A549 (cell line): ENCODE results near the gene NFILZ.

Experiments
- CHD2 ChIP-seq: fragments of 150-350 bp; IDR thresholded peaks from 2 replicates; pipeline ENCODE4 v1.6.1; 2014; ENCODE audit warnings: low read length; ENCODE audit not compliant: partially characterized antibody
- EP300 ChIP-seq, 2 experiments: fragments of >200 bp; sonication (Bioruptor Twin); formaldehyde crosslinking; IDR thresholded peaks; 2 replicates in 1 of 2; 3 replicates in 1 of 2; pipeline ENCODE4 v1.6.1; 2016 to 2017
- FOSL2 ChIP-seq, 2 experiments: fragments of 450-650 bp in 1 of 2; fragments of >200 bp in 1 of 2; sonication (Bioruptor Twin) in 1 of 2; formaldehyde crosslinking; IDR thresholded peaks; 2 replicates each; pipeline versions ENCODE4 v1.5.0 to v1.6.1; 2016 to 2020; ENCODE audit warnings: mild to moderate bottlenecking in 1 of 2, moderate library complexity in 1 of 2
- HDAC2 ChIP-seq: fragments of 200-600 bp; sonication (generic); IDR thresholded peaks from 2 replicates; pipeline ENCODE4 v1.6.1; 2016
- PHF8 ChIP-seq: fragments of 200-600 bp; sonication (generic); IDR thresholded peaks from 2 replicates; pipeline ENCODE4 v1.6.1; 2016; ENCODE audit warnings: low read depth, mild to moderate bottlenecking, antibody characterized with exemption, moderate library complexity, borderline replicate concordance
- POLR2A ChIP-seq: IDR thresholded peaks from 2 replicates; pipeline ENCODE4 v1.6.1; 2012; ENCODE audit warnings: mild to moderate bottlenecking, low read length
- RNF2 ChIP-seq: fragments of 200-600 bp; sonication (generic); IDR thresholded peaks from 2 replicates; pipeline ENCODE4 v1.6.1; 2016; ENCODE audit warnings: low read depth, mild to moderate bottlenecking, antibody characterized with exemption, moderate library complexity, borderline replicate concordance
- TFCP2L1 ChIP-seq: fragments of 250-450 bp; sonication (Bioruptor Pico); IDR thresholded peaks from 2 replicates; pipeline ENCODE4 v1.5.0; 2021; ENCODE audit warnings: mild to moderate bottlenecking
- TF ChIP-seq, protein P1 (sequence below): fragments of >200 bp; sonication (Bioruptor Twin); formaldehyde crosslinking; IDR thresholded peaks from 3 replicates; pipeline ENCODE4 v1.5.1; 2016
- TF ChIP-seq, protein P2 (sequence below): fragments of 200-600 bp; sonication (generic); IDR thresholded peaks from 2 replicates; pipeline ENCODE4 v1.6.1; 2016; ENCODE audit warnings: antibody characterized with exemption, mild to moderate bottlenecking, moderate library complexity
- TF ChIP-seq, protein P3 (sequence below): fragments of 250-450 bp; sonication (Bioruptor Pico); IDR thresholded peaks from 2 replicates; pipeline ENCODE4 v1.5.0; 2021; ENCODE audit warnings: mild to moderate bottlenecking, moderate library complexity, borderline replicate concordance
- TF ChIP-seq, protein P4 (sequence below): IDR thresholded peaks from 2 replicates; pipeline ENCODE4 v1.6.1; 2012

DNA sequence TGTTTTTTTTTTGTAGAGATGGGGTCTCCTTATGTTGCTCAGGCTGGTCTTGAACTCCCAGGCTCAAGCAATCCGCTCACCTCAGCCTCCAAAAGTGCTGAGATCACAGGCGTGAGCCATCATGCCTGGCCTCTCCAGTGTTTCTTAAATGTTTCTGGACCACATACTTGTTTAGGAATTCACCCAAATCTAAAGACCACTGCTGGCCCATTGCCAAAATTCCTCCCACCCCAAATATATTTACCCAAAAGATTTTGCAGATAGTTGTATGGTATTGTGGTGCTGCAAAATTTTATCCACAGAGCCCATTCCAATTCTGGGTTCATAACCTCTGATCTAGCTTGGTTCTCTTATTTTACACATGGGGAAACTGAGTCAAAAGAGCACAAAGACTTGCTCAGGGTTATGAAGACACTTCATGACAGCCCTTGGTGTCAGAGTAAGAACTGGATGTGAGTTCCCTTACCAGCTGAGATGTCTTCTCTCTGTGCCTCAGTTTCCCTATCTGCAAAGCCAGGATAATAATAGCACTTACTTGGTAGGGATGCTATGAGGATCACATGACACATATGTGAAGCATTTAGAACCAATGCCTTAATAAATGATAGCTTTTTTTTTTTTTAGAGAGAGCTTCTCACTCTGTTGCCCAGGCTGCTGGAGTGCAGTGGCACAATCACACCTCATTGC, 10.9 kb downstream of the NFILZ start:
- no peak for TF ChIP-seq HDAC2
- no peak for TF ChIP-seq PHF8
- TF ChIP-seq, protein P1, sequence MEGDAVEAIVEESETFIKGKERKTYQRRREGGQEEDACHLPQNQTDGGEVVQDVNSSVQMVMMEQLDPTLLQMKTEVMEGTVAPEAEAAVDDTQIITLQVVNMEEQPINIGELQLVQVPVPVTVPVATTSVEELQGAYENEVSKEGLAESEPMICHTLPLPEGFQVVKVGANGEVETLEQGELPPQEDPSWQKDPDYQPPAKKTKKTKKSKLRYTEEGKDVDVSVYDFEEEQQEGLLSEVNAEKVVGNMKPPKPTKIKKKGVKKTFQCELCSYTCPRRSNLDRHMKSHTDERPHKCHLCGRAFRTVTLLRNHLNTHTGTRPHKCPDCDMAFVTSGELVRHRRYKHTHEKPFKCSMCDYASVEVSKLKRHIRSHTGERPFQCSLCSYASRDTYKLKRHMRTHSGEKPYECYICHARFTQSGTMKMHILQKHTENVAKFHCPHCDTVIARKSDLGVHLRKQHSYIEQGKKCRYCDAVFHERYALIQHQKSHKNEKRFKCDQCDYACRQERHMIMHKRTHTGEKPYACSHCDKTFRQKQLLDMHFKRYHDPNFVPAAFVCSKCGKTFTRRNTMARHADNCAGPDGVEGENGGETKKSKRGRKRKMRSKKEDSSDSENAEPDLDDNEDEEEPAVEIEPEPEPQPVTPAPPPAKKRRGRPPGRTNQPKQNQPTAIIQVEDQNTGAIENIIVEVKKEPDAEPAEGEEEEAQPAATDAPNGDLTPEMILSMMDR: no peak
- no peak for TF ChIP-seq RNF2
- TF ChIP-seq POLR2A: no peak
- TF ChIP-seq, protein P2, sequence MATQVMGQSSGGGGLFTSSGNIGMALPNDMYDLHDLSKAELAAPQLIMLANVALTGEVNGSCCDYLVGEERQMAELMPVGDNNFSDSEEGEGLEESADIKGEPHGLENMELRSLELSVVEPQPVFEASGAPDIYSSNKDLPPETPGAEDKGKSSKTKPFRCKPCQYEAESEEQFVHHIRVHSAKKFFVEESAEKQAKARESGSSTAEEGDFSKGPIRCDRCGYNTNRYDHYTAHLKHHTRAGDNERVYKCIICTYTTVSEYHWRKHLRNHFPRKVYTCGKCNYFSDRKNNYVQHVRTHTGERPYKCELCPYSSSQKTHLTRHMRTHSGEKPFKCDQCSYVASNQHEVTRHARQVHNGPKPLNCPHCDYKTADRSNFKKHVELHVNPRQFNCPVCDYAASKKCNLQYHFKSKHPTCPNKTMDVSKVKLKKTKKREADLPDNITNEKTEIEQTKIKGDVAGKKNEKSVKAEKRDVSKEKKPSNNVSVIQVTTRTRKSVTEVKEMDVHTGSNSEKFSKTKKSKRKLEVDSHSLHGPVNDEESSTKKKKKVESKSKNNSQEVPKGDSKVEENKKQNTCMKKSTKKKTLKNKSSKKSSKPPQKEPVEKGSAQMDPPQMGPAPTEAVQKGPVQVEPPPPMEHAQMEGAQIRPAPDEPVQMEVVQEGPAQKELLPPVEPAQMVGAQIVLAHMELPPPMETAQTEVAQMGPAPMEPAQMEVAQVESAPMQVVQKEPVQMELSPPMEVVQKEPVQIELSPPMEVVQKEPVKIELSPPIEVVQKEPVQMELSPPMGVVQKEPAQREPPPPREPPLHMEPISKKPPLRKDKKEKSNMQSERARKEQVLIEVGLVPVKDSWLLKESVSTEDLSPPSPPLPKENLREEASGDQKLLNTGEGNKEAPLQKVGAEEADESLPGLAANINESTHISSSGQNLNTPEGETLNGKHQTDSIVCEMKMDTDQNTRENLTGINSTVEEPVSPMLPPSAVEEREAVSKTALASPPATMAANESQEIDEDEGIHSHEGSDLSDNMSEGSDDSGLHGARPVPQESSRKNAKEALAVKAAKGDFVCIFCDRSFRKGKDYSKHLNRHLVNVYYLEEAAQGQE: no peak
- TF ChIP-seq, protein P3, sequence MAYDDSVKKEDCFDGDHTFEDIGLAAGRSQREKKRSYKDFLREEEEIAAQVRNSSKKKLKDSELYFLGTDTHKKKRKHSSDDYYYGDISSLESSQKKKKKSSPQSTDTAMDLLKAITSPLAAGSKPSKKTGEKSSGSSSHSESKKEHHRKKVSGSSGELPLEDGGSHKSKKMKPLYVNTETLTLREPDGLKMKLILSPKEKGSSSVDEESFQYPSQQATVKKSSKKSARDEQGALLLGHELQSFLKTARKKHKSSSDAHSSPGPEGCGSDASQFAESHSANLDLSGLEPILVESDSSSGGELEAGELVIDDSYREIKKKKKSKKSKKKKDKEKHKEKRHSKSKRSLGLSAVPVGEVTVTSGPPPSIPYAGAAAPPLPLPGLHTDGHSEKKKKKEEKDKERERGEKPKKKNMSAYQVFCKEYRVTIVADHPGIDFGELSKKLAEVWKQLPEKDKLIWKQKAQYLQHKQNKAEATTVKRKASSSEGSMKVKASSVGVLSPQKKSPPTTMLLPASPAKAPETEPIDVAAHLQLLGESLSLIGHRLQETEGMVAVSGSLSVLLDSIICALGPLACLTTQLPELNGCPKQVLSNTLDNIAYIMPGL (CRISPR knock-in tag): no peak
- TF ChIP-seq, protein P4, sequence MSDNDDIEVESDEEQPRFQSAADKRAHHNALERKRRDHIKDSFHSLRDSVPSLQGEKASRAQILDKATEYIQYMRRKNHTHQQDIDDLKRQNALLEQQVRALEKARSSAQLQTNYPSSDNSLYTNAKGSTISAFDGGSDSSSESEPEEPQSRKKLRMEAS: no peak
- TF ChIP-seq CHD2: no peak
- no peak for TF ChIP-seq TFCP2L1 (CRISPR knock-in tag)
- no peak for TF ChIP-seq FOSL2 (IDR thresholded peaks at IDR 0.05)
- no peak for TF ChIP-seq FOSL2 (CRISPR knock-in tag; IDR thresholded peaks at IDR 0.05)
- no peak for TF ChIP-seq EP300 (IDR thresholded peaks at IDR 0.05)
